G401 (cell line): ENCODE measurements around the gene GXYLT2. TPM values are rescaled to one million over a fixed set of nuclear protein-coding genes. Genes with fewer than 3 reads are reported as not detected.
A peak's percentile ranks its signal among the peaks of the same experiment; 100 is the strongest.
"Not testable (repeated sequence)": the region's sequence is repeated elsewhere in the genome, so short reads cannot be mapped to it uniquely, and the experiment has no call there.

Source experiments
- DNase-seq: peaks from one replicate; pipeline ENCODE4 v3.0.0-alpha.2; 2015; ENCODE audit warnings: low spot score
- in situ Hi-C: cut with HindIII; loops from 2 replicates; pipeline ENCODE4 v1.10.0; 2016; ENCODE audit warnings: low sequenced_read_pairs, mixed read lengths
- total RNA-seq: library from RNA; depleted of rRNA; stranded (reverse); fragments of >200 nt; shearing (Covaris generic); gene quantifications from 2 replicates; pipeline ENCODE4 v1.2.3, GENCODE V29; 2014; rRNA removed

Gene GXYLT2
- total RNA-seq, 1 experiment from 2014 or later = 10.3 TPM

GRCh38 chr3:72997421-72997961 is 109.6 kb downstream of the GXYLT2 start:
- peak; percentile 44 for DNase-seq
- in situ Hi-C loops = no loop called here

- in situ Hi-C loops = no loop called here
- no peak for DNase-seq
These were observed 110.6 kb downstream of the GXYLT2 start for GRCh38 chr3:72998466-72998865.

- DNase-seq = no peak
- in situ Hi-C loops = no loop called here
These were observed 112.1 kb downstream of the GXYLT2 start for GRCh38 chr3:72999951-73000350.

- DNase-seq, in situ Hi-C loops: not testable (repeated sequence)
These were observed 115.2 kb downstream of the GXYLT2 start for GRCh38 chr3:73003050-73003449.

GRCh38 chr3:73004316-73004715 is 116.5 kb downstream of the GXYLT2 start:
- no peak for DNase-seq
- in situ Hi-C loops = no loop called here

- no peak for DNase-seq
- in situ Hi-C loops = no loop called here
These were observed 120.3 kb downstream of the GXYLT2 start for GRCh38 chr3:73007992-73008712.

GRCh38 chr3:73009008-73009407 is 121.2 kb downstream of the GXYLT2 start:
- DNase-seq = no peak
- in situ Hi-C loops = no loop called here

- in situ Hi-C loops = no loop called here
- DNase-seq = no peak
These were observed 121.9 kb downstream of the GXYLT2 start for GRCh38 chr3:73009750-73010149.

GRCh38 chr3:73010158-73010557 is 122.3 kb downstream of the GXYLT2 start:
- DNase-seq = no peak

GRCh38 chr3:73018298-73018697 is 130.5 kb downstream of the GXYLT2 start:
- no peak for DNase-seq
- in situ Hi-C loops = no loop called here

More at GRCh38 chr3:73010158-73010557, 122.3 kb downstream of the GXYLT2 start:
- in situ Hi-C loops = no loop called here

- in situ Hi-C loops = no loop called here
- DNase-seq = no peak
These were observed 131.1 kb downstream of the GXYLT2 start for GRCh38 chr3:73018790-73019441.

GRCh38 chr3:73021301-73021835 is 133.5 kb downstream of the GXYLT2 start:
- no peak for DNase-seq

GRCh38 chr3:73024836-73025235 is 137.0 kb downstream of the GXYLT2 start:
- DNase-seq = no peak
- in situ Hi-C loops = no loop called here

More at GRCh38 chr3:73021301-73021835, 133.5 kb downstream of the GXYLT2 start:
- in situ Hi-C loops = no loop called here

GRCh38 chr3:73026111-73026759 is 138.4 kb downstream of the GXYLT2 start:
- in situ Hi-C loops = no loop called here
- no peak for DNase-seq

Other genes with a start within 250 kb of the GXYLT2 start
- 28.9 and 32.0 TPM in 2 replicates for gene SHQ1, start 39.6 kb upstream of the GXYLT2 start, total RNA-seq
- gene PPP4R2, start 108.8 kb downstream of the GXYLT2 start, total RNA-seq = 61.8 and 93.8 TPM in 2 replicates
- 1.5 and 4.9 TPM in 2 replicates for gene EBLN2, start 173.6 kb downstream of the GXYLT2 start, total RNA-seq